ENCODE results near the gene SOCS1. TPM values are rescaled to one million over a fixed set of nuclear protein-coding genes. Genes with fewer than 3 reads are reported as not detected.

The SOCS1 gene
- total RNA-seq, 1 donor from 2014 or later: 7.4 TPM

GRCh38 chr16:11280616-11281522 is 24.9 kb upstream of the SOCS1 start, which contains the start of gene PRM1:
TSS of gene PRM1 (minus strand) at chr16:11281330. CDS start at chr16:11281238, 92 bp downstream.
- no peak within 1 kb of the TSS for H3K27ac Mint-ChIP-seq (ENCODE audit: unreplicated experiment)
- TF ChIP-seq CTCF (IDR thresholded peaks at IDR 0.05; ENCODE audit: unreplicated experiment): no peak
- no peaks in the 10 kb centered on the region for H3K36me3 Mint-ChIP-seq (ENCODE audit: low read depth, unreplicated experiment)

GRCh38 chr16:11278681-11279628 is 23.0 kb upstream of the SOCS1 start:
- Mint-ChIP-seq H3K27me3 (ENCODE audit: unreplicated experiment) (peaks cover 3% of the 10 kb centered on the region), H3K4me1 (ENCODE audit: unreplicated experiment) (no peaks in the 10 kb centered on the region), H3K27ac (ENCODE audit: unreplicated experiment) (no peak overlapping the region), H3K36me3 (ENCODE audit: low read depth, unreplicated experiment) (no peaks in the 10 kb centered on the region), H3K4me3 (ENCODE audit: unreplicated experiment) (no peak overlapping the region), H3K9me3 (ENCODE audit: unreplicated experiment) (no peaks in the 10 kb centered on the region)
- TF ChIP-seq CTCF (IDR thresholded peaks at IDR 0.05; ENCODE audit: unreplicated experiment): no peak
- DNase-seq (ENCODE audit: low spot score): no peak

More at GRCh38 chr16:11280616-11281522, 24.9 kb upstream of the SOCS1 start, which contains the start of gene PRM1:
- DNase-seq (ENCODE audit: low spot score): no peak
- Mint-ChIP-seq H3K4me1 (ENCODE audit: unreplicated experiment) (no peaks in the 10 kb centered on the region), H3K9me3 (ENCODE audit: unreplicated experiment) (no peaks in the 10 kb centered on the region), H3K27me3 (ENCODE audit: unreplicated experiment) (peaks cover 3% of the 10 kb centered on the region), H3K4me3 (ENCODE audit: unreplicated experiment) (no peak within 1 kb of the TSS)

- Mint-ChIP-seq H3K27ac (ENCODE audit: unreplicated experiment) (no peak overlapping the region), H3K27me3 (ENCODE audit: unreplicated experiment) (peaks cover 3% of the 10 kb centered on the region), H3K4me1 (ENCODE audit: unreplicated experiment) (no peaks in the 10 kb centered on the region), H3K36me3 (ENCODE audit: low read depth, unreplicated experiment) (no peaks in the 10 kb centered on the region), H3K9me3 (ENCODE audit: unreplicated experiment) (no peaks in the 10 kb centered on the region), H3K4me3 (ENCODE audit: unreplicated experiment) (no peak overlapping the region)
- no peak for DNase-seq (ENCODE audit: low spot score)
- TF ChIP-seq CTCF (IDR thresholded peaks at IDR 0.05; ENCODE audit: unreplicated experiment): no peak
These were observed 21.8 kb upstream of the SOCS1 start for GRCh38 chr16:11277607-11278337.

GRCh38 chr16:11276896-11277593 is 21.0 kb upstream of the SOCS1 start:
- peaks cover 4% of the 10 kb centered on the region for H3K27me3 Mint-ChIP-seq (ENCODE audit: unreplicated experiment)
- no peak overlapping the region for H3K27ac Mint-ChIP-seq (ENCODE audit: unreplicated experiment)
- no peaks in the 10 kb centered on the region for H3K36me3 Mint-ChIP-seq (ENCODE audit: low read depth, unreplicated experiment)
- DNase-seq (ENCODE audit: low spot score): no peak
- H3K4me3 Mint-ChIP-seq (ENCODE audit: unreplicated experiment): no peak overlapping the region
- H3K4me1 Mint-ChIP-seq (ENCODE audit: unreplicated experiment): no peaks in the 10 kb centered on the region
- H3K9me3 Mint-ChIP-seq (ENCODE audit: unreplicated experiment): no peaks in the 10 kb centered on the region
- no peak for TF ChIP-seq CTCF (IDR thresholded peaks at IDR 0.05; ENCODE audit: unreplicated experiment)
